ENCODE results near the gene IL9R.
"Not testable (repeated sequence)": the region's sequence is repeated elsewhere in the genome, so short reads cannot be mapped to it uniquely, and the experiment has no call there.

IL9R gene

GRCh38 chrX:155966876-155967275 lies 30.6 kb upstream of the IL9R start:
- H3K4me3 ChIP-seq (ENCODE audit: low read depth in 1 of 2, low read length in 2 of 2), result no peak overlapping the region
- H3K4me1 ChIP-seq (ENCODE audit: control insufficient read depth in 1 of 2, insufficient read depth in 2 of 2, low read length in 2 of 2), result no peaks in the 10 kb centered on the region
- no peaks in the 10 kb centered on the region for H3K27me3 ChIP-seq (ENCODE audit: control insufficient read depth in 1 of 2, insufficient read depth in 2 of 2, low read length in 2 of 2)
- H3K27ac ChIP-seq (ENCODE audit: low read depth, low read length), result no peak overlapping the region
- no peak overlapping the region for H3K9ac ChIP-seq (ENCODE audit: low read depth in 1 of 2, low read length in 2 of 2)
- no peaks in the 10 kb centered on the region for H3K36me3 ChIP-seq (ENCODE audit: control insufficient read depth in 1 of 2, insufficient read depth in 2 of 2, low read length in 2 of 2)
- H3K9me3 ChIP-seq (ENCODE audit: control insufficient read depth in 1 of 2, low read length in 2 of 2), result peaks cover 4 to 6% of the 10 kb centered on the region in 2 donors

DNA sequence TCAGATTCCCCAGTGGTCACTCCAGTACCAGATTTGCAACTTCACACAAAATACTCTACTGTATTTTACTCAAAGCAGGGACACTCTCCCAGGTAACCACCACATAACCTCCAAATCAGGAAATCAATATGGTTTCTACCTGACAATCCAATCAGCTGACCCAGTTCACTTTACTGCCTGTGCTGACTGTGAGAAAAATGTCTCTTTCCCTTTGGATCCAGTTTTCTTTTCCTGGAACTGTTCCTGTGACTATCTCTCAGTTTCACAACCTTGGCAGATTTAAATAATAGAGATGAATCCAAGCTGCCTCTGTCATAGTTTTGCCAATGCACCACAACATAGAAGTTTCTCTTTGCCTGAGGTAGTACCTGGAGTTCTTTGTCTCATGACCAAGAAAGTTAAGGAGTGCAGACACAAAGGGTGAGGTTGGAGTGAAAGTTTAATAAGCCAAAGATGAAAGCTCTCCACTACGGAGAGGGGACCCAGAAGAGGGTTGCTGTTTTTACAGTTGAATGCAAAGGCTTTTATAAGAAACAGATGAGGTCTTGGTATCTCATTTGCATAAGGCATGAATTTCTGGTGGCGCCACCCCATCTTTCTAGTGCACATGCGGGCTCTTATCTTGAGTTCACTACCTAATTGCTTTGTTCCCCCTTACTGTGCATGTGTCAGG lies 29.7 kb upstream of the IL9R start:
- H3K9me3 ChIP-seq (ENCODE audit: control insufficient read depth in 1 of 2, low read length in 2 of 2), result peaks cover 4 to 6% of the 10 kb centered on the region in 2 donors
- no peaks in the 10 kb centered on the region for H3K36me3 ChIP-seq (ENCODE audit: control insufficient read depth in 1 of 2, insufficient read depth in 2 of 2, low read length in 2 of 2)
- no peak overlapping the region for H3K9ac ChIP-seq (ENCODE audit: low read depth in 1 of 2, low read length in 2 of 2)
- H3K4me1 ChIP-seq (ENCODE audit: control insufficient read depth in 1 of 2, insufficient read depth in 2 of 2, low read length in 2 of 2), result no peaks in the 10 kb centered on the region
- H3K4me3 ChIP-seq (ENCODE audit: low read depth in 1 of 2, low read length in 2 of 2), result no peak overlapping the region
- H3K27ac ChIP-seq (ENCODE audit: low read depth, low read length), result no peak overlapping the region
- H3K27me3 ChIP-seq (ENCODE audit: control insufficient read depth in 1 of 2, insufficient read depth in 2 of 2, low read length in 2 of 2), result no peaks in the 10 kb centered on the region

DNA sequence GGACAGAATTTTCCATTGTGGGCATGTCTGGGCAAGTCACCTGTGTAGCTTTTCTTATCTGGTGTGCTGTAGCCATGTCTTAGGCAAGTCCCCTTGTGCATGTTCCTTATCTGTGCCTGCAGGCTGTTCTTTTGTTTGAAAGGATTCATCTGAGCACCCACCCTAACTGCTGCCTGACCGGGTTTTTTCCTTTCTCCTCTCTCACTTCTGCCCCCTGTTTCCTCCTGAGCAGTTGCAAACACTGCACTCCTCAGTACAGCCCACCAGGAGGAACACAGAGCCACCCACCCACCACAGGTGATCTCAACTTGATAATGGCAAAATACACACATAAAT lies 29.2 kb upstream of the IL9R start:
- H3K4me3 ChIP-seq (ENCODE audit: low read depth in 1 of 2, low read length in 2 of 2), result no peak overlapping the region
- H3K36me3 ChIP-seq (ENCODE audit: control insufficient read depth in 1 of 2, insufficient read depth in 2 of 2, low read length in 2 of 2), result no peaks in the 10 kb centered on the region
- no peak overlapping the region for H3K27ac ChIP-seq (ENCODE audit: low read depth, low read length)
- H3K4me1 ChIP-seq (ENCODE audit: control insufficient read depth in 1 of 2, insufficient read depth in 2 of 2, low read length in 2 of 2), result no peaks in the 10 kb centered on the region
- H3K27me3 ChIP-seq (ENCODE audit: control insufficient read depth in 1 of 2, insufficient read depth in 2 of 2, low read length in 2 of 2), result no peaks in the 10 kb centered on the region
- peaks cover 4 to 6% of the 10 kb centered on the region in 2 donors for H3K9me3 ChIP-seq (ENCODE audit: control insufficient read depth in 1 of 2, low read length in 2 of 2)
- H3K9ac ChIP-seq (ENCODE audit: low read depth in 1 of 2, low read length in 2 of 2), result no peak overlapping the region

DNA sequence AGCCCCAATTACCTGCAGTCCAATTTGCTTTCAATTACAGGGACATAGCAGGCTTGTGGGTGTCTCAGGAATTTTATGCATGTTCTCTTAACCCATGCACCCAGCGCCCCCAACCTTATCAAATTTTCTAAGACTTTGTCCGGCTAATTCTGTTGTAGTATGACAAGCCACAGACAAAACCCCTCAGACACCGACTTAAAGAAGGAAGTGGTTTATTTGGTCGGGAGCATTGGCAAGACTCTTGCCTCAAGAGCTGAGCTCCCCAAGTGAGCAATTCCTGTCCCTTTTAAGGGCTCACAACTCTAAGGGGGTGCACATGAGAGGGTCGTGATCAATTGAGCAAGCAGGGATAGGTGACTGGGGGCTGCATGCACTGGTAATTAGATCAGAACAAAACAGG lies 28.7 kb upstream of the IL9R start:
- Histone ChIP-seq H3K27me3 (ENCODE audit: control insufficient read depth in 1 of 2, insufficient read depth in 2 of 2, low read length in 2 of 2) (no peaks in the 10 kb centered on the region), H3K4me3 (ENCODE audit: low read depth in 1 of 2, low read length in 2 of 2) (no peak overlapping the region), H3K36me3 (ENCODE audit: control insufficient read depth in 1 of 2, insufficient read depth in 2 of 2, low read length in 2 of 2) (no peaks in the 10 kb centered on the region), H3K27ac (ENCODE audit: low read depth, low read length) (no peak overlapping the region), H3K4me1 (ENCODE audit: control insufficient read depth in 1 of 2, insufficient read depth in 2 of 2, low read length in 2 of 2) (no peaks in the 10 kb centered on the region), H3K9me3 (ENCODE audit: control insufficient read depth in 1 of 2, low read length in 2 of 2) (peaks cover 1 to 6% of the 10 kb centered on the region in 2 donors), H3K9ac (ENCODE audit: low read depth in 1 of 2, low read length in 2 of 2) (no peak overlapping the region)

- H3K27ac ChIP-seq (ENCODE audit: low read depth, low read length); H3K9ac ChIP-seq (ENCODE audit: low read depth in 1 of 2, low read length in 2 of 2); H3K36me3 ChIP-seq (ENCODE audit: control insufficient read depth in 1 of 2, insufficient read depth in 2 of 2, low read length in 2 of 2); H3K27me3 ChIP-seq (ENCODE audit: control insufficient read depth in 1 of 2, insufficient read depth in 2 of 2, low read length in 2 of 2); H3K4me3 ChIP-seq (ENCODE audit: low read depth in 1 of 2, low read length in 2 of 2); H3K4me1 ChIP-seq (ENCODE audit: control insufficient read depth in 1 of 2, insufficient read depth in 2 of 2, low read length in 2 of 2); H3K9me3 ChIP-seq (ENCODE audit: control insufficient read depth in 1 of 2, low read length in 2 of 2): not testable (repeated sequence)
These were observed 25.8 kb upstream of the IL9R start for GRCh38 chrX:155971658-155972057.

GRCh38 chrX:155972241-155972640 lies 25.3 kb upstream of the IL9R start:
- H3K4me1 ChIP-seq (ENCODE audit: control insufficient read depth in 1 of 2, insufficient read depth in 2 of 2, low read length in 2 of 2); H3K4me3 ChIP-seq (ENCODE audit: low read depth in 1 of 2, low read length in 2 of 2); H3K27ac ChIP-seq (ENCODE audit: low read depth, low read length); H3K9me3 ChIP-seq (ENCODE audit: control insufficient read depth in 1 of 2, low read length in 2 of 2); H3K36me3 ChIP-seq (ENCODE audit: control insufficient read depth in 1 of 2, insufficient read depth in 2 of 2, low read length in 2 of 2); H3K9ac ChIP-seq (ENCODE audit: low read depth in 1 of 2, low read length in 2 of 2); H3K27me3 ChIP-seq (ENCODE audit: control insufficient read depth in 1 of 2, insufficient read depth in 2 of 2, low read length in 2 of 2): not testable (repeated sequence)

GRCh38 chrX:155983326-155983725 lies 14.2 kb upstream of the IL9R start:
- Histone ChIP-seq H3K27me3 (ENCODE audit: control insufficient read depth in 1 of 2, insufficient read depth in 2 of 2, low read length in 2 of 2) (no peaks in the 10 kb centered on the region), H3K9ac (ENCODE audit: low read depth in 1 of 2, low read length in 2 of 2) (no peak overlapping the region), H3K36me3 (ENCODE audit: control insufficient read depth in 1 of 2, insufficient read depth in 2 of 2, low read length in 2 of 2) (no peaks in the 10 kb centered on the region), H3K4me1 (ENCODE audit: control insufficient read depth in 1 of 2, insufficient read depth in 2 of 2, low read length in 2 of 2) (no peaks in the 10 kb centered on the region), H3K4me3 (ENCODE audit: low read depth in 1 of 2, low read length in 2 of 2) (no peak overlapping the region), H3K9me3 (ENCODE audit: control insufficient read depth in 1 of 2, low read length in 2 of 2) (peaks cover 6 to 11% of the 10 kb centered on the region in 2 donors), H3K27ac (ENCODE audit: low read depth, low read length) (no peak overlapping the region)

- Histone ChIP-seq H3K9me3 (ENCODE audit: control insufficient read depth in 1 of 2, low read length in 2 of 2) (peaks cover 6 to 11% of the 10 kb centered on the region in 2 donors), H3K4me1 (ENCODE audit: control insufficient read depth in 1 of 2, insufficient read depth in 2 of 2, low read length in 2 of 2) (no peaks in the 10 kb centered on the region), H3K36me3 (ENCODE audit: control insufficient read depth in 1 of 2, insufficient read depth in 2 of 2, low read length in 2 of 2) (no peaks in the 10 kb centered on the region), H3K27ac (ENCODE audit: low read depth, low read length) (no peak overlapping the region), H3K4me3 (ENCODE audit: low read depth in 1 of 2, low read length in 2 of 2) (no peak overlapping the region), H3K9ac (ENCODE audit: low read depth in 1 of 2, low read length in 2 of 2) (no peak overlapping the region), H3K27me3 (ENCODE audit: control insufficient read depth in 1 of 2, insufficient read depth in 2 of 2, low read length in 2 of 2) (no peaks in the 10 kb centered on the region)
These were observed 12.3 kb upstream of the IL9R start for GRCh38 chrX:155985208-155985607.

- H3K4me3 ChIP-seq (ENCODE audit: low read depth in 1 of 2, low read length in 2 of 2); H3K27ac ChIP-seq (ENCODE audit: low read depth, low read length); H3K27me3 ChIP-seq (ENCODE audit: control insufficient read depth in 1 of 2, insufficient read depth in 2 of 2, low read length in 2 of 2); H3K36me3 ChIP-seq (ENCODE audit: control insufficient read depth in 1 of 2, insufficient read depth in 2 of 2, low read length in 2 of 2); H3K9ac ChIP-seq (ENCODE audit: low read depth in 1 of 2, low read length in 2 of 2); H3K4me1 ChIP-seq (ENCODE audit: control insufficient read depth in 1 of 2, insufficient read depth in 2 of 2, low read length in 2 of 2): not testable (repeated sequence)
- peaks cover 6 to 11% of the 10 kb centered on the region in 2 donors for H3K9me3 ChIP-seq (ENCODE audit: control insufficient read depth in 1 of 2, low read length in 2 of 2)
These were observed 10.5 kb upstream of the IL9R start for GRCh38 chrX:155986995-155987394.

DNA sequence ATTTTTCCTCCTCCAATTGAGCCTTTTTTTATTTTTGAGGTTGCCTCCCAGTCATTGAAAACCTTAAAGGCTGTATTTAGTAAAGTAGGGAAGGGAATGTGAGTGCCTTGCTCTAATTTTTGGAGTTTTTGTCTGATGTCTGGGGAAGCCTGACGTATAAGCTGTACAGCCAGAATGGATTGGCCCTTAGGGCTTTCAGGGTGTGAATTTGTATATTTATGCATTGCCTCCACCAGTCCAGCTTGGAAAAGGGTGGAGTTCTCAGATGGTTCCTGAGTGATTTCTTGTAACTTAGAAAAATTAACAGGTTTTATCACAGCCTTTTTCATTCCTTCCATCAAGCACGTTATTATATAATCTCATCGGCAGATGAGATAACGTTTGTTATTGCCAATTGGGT lies 8.6 kb upstream of the IL9R start:
- Histone ChIP-seq H3K9me3 (ENCODE audit: control insufficient read depth in 1 of 2, low read length in 2 of 2) (peaks cover 0 to 4% of the 10 kb centered on the region in 2 donors), H3K27ac (ENCODE audit: low read depth, low read length) (no peak overlapping the region), H3K36me3 (ENCODE audit: control insufficient read depth in 1 of 2, insufficient read depth in 2 of 2, low read length in 2 of 2) (no peaks in the 10 kb centered on the region), H3K4me3 (ENCODE audit: low read depth in 1 of 2, low read length in 2 of 2) (no peak overlapping the region), H3K27me3 (ENCODE audit: control insufficient read depth in 1 of 2, insufficient read depth in 2 of 2, low read length in 2 of 2) (no peaks in the 10 kb centered on the region), H3K4me1 (ENCODE audit: control insufficient read depth in 1 of 2, insufficient read depth in 2 of 2, low read length in 2 of 2) (no peaks in the 10 kb centered on the region), H3K9ac (ENCODE audit: low read depth in 1 of 2, low read length in 2 of 2) (no peak overlapping the region)

DNA sequence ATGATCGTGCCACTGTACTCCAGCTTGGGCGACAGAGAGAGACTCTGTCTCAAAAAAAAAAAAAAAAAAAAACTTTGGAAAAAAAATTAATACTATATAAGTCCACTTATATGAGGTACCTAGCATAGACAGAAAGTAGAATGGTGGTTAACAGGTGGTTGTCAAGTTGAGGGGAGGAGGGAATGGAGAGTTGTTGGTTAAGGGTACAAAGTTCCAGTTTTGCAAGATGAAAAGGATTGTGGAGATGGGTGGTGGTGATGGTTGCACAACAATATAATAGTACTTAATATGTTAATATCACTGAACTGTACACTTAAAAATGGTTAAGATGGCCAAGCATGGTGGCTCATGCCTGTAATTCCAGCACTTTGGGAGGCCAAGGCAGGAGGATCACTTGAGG lies 4.1 kb upstream of the IL9R start:
- H3K27me3 ChIP-seq (ENCODE audit: control insufficient read depth in 1 of 2, insufficient read depth in 2 of 2, low read length in 2 of 2), result no peaks in the 10 kb centered on the region
- no peaks in the 10 kb centered on the region for H3K9me3 ChIP-seq (ENCODE audit: control insufficient read depth in 1 of 2, low read length in 2 of 2)
- no peak overlapping the region for H3K4me3 ChIP-seq (ENCODE audit: low read depth in 1 of 2, low read length in 2 of 2)
- H3K4me1 ChIP-seq (ENCODE audit: control insufficient read depth in 1 of 2, insufficient read depth in 2 of 2, low read length in 2 of 2), result no peaks in the 10 kb centered on the region
- no peak overlapping the region for H3K9ac ChIP-seq (ENCODE audit: low read depth in 1 of 2, low read length in 2 of 2)
- H3K36me3 ChIP-seq (ENCODE audit: control insufficient read depth in 1 of 2, insufficient read depth in 2 of 2, low read length in 2 of 2), result no peaks in the 10 kb centered on the region
- H3K27ac ChIP-seq (ENCODE audit: low read depth, low read length), result no peak overlapping the region

All from duodenal mucosa (tissue), 2 donors.